HEK293T (cell line): ENCODE data around the gene NKIRAS2.

Source experiments
- ARNT ChIP-seq: fragments of 450-650 bp; IDR thresholded peaks from 2 replicates; pipeline ENCODE4 v1.6.1; 2017; ENCODE audit warnings: mild to moderate bottlenecking
- BHLHE40 ChIP-seq: fragments of 450-650 bp; IDR thresholded peaks from 2 replicates; pipeline ENCODE4 v1.6.1; 2016; ENCODE audit warnings: mild to moderate bottlenecking, moderate library complexity, borderline replicate concordance
- CTBP1 ChIP-seq: fragments of 450-650 bp; IDR thresholded peaks from 2 replicates; pipeline ENCODE4 v1.6.1; 2016; ENCODE audit warnings: borderline replicate concordance
- ELF4 ChIP-seq: fragments of 450-650 bp; IDR thresholded peaks from 2 replicates; pipeline ENCODE4 v1.6.1; 2017; ENCODE audit warnings: antibody characterized with exemption
- FOXA1 ChIP-seq: fragments of 450-650 bp; IDR thresholded peaks from 2 replicates; pipeline ENCODE4 v1.6.1; 2016; ENCODE audit warnings: mild to moderate bottlenecking
- FOXK2 ChIP-seq: fragments of 450-650 bp; IDR thresholded peaks from 2 replicates; pipeline ENCODE4 v1.6.1; 2016; ENCODE audit warnings: mild to moderate bottlenecking
- HDGF ChIP-seq: fragments of 450-650 bp; IDR thresholded peaks from 2 replicates; pipeline ENCODE4 v1.6.1; 2017; ENCODE audit warnings: antibody characterized with exemption, borderline replicate concordance
- L3MBTL2 ChIP-seq: fragments of 450-650 bp; conservative IDR thresholded peaks from 2 replicates; pipeline ENCODE4 v1.6.1; 2016; ENCODE audit warnings: mild to moderate bottlenecking
- LEF1 ChIP-seq: fragments of 450-650 bp; IDR thresholded peaks from 2 replicates; pipeline ENCODE4 v1.6.1; 2017; ENCODE audit warnings: mild to moderate bottlenecking, borderline replicate concordance
- SP1 ChIP-seq: fragments of 450-650 bp; IDR thresholded peaks from 2 replicates; pipeline ENCODE4 v1.6.1; 2017
- SUZ12 ChIP-seq: fragments of 450-650 bp; IDR thresholded peaks from 2 replicates; pipeline ENCODE4 v1.6.1; 2016; ENCODE audit warnings: mild to moderate bottlenecking
- ZNF384 ChIP-seq: fragments of 450-650 bp; IDR thresholded peaks from 2 replicates; pipeline ENCODE4 v1.6.1; 2016
- TF ChIP-seq, protein P1 (sequence below): fragments of 450-650 bp; IDR thresholded peaks from 2 replicates; pipeline ENCODE4 v1.6.1; 2016

DNA sequence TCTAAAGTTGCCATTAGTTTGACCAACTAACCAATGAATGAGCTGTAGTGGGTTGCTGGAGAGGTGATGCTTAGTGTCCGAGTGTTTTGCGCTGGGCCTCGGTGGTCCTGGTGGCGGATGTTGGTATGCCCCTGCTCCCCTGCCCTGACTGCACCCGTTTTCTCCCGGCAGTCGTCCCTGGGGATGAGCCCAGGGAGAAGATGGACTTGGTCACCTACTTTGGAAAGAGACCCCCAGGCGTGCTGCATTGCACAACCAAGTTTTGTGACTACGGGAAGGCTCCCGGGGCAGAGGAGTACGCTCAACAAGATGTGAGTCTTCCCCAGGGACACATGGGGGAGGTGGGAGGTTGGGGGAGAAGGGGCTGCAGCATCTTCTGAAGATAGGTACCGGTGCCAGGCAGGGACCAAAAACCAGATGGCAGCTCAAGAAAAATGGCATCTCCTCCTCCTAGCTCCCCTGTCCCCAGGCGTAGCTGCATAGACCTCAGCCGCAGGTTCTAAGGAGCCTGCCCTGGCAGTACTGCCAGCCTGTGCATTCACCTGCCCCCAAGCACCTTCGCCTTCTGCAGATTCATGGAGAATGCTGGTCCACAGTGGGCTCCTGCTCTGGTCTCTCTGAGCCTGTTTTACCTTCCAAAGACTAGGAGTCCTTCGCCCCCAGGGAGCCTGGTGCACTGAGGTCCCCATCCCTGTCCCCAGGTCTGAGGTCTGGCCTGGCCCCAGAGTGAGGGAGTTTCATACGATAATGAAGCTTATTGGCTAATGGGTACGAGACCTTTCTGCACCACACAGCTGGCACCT is 48.0 kb upstream of the NKIRAS2 start:
- no peak for TF ChIP-seq ZNF384
- TF ChIP-seq CTBP1: no peak
- no peak for TF ChIP-seq BHLHE40
- no peak for TF ChIP-seq FOXA1
- no peak for TF ChIP-seq ARNT
- TF ChIP-seq L3MBTL2: no peak
- TF ChIP-seq FOXK2: no peak
- TF ChIP-seq SP1: no peak
- TF ChIP-seq, protein P1, sequence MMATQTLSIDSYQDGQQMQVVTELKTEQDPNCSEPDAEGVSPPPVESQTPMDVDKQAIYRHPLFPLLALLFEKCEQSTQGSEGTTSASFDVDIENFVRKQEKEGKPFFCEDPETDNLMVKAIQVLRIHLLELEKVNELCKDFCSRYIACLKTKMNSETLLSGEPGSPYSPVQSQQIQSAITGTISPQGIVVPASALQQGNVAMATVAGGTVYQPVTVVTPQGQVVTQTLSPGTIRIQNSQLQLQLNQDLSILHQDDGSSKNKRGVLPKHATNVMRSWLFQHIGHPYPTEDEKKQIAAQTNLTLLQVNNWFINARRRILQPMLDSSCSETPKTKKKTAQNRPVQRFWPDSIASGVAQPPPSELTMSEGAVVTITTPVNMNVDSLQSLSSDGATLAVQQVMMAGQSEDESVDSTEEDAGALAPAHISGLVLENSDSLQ: no peak
- TF ChIP-seq SUZ12: no peak
- TF ChIP-seq ELF4: no peak
- no peak for TF ChIP-seq LEF1
- TF ChIP-seq HDGF: no peak
